ENCODE data around the gene RBM20. TPM values are rescaled to one million over a fixed set of nuclear protein-coding genes. Genes with fewer than 3 reads are reported as not detected.
A peak's percentile ranks its signal among the peaks of the same experiment; 100 is the strongest.

RBM20 gene
- total and polyA plus RNA-seq, 2 experiments from 2014 or later: not detected

DNA sequence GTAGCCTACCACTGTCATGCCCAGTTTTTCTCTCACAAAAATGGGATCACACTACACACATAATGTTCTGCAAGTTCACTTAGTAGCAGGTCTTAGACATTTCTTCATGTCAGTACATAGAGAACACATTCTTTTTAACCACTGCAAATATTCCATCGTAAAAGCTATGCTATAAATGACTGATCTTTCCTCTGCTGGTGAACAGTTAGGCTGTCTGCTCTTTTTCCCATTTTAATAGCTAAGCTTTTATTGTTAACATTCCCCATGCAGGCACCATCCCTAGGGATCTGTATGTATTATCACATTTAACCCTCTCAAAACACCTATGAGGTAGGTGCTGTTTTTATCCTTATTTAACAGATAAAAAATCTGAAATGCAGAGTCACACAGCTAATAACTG, 181.4 kb downstream of the RBM20 start:
- H2AFZ ChIP-seq: no peak overlapping the region
- DNase-seq: no peak
- no peak for TF ChIP-seq EZH2phosphoT487 (IDR thresholded peaks at IDR 0.05; ENCODE audit: insufficient read depth, low read depth)
- no peak for TF ChIP-seq EZH2 (IDR thresholded peaks at IDR 0.05; ENCODE audit: insufficient read depth, poor library complexity, severe bottlenecking)
- no peak overlapping the region for H3K9ac ChIP-seq
- H3K79me2 ChIP-seq (ENCODE audit: insufficient read depth): no peaks in the 10 kb centered on the region
- no peaks in the 10 kb centered on the region for H3K9me3 ChIP-seq (ENCODE audit: low read depth)
- no peaks in the 10 kb centered on the region for H4K20me1 ChIP-seq (ENCODE audit: insufficient read depth)
- peaks cover 10% of the 10 kb centered on the region; the same call in 1 of the 2 replicates for H3K4me1 ChIP-seq (ENCODE audit: insufficient read depth)
- H3K36me3 ChIP-seq (ENCODE audit: low read depth): no peaks in the 10 kb centered on the region
- 72 to 91% methylated on average over 1 of the region's 1 CpG for WGBS, 2 experiments (ENCODE audit: low coverage in 1 of 2, low lambda C conversion rate in 2 of 2, missing lambda C conversion rate in 2 of 2)
- no peaks in the 10 kb centered on the region; the same call in 1 of the 2 replicates for H3K27me3 ChIP-seq (replicated peaks; ENCODE audit: insufficient read depth)
- no peak overlapping the region for H3K4me2 ChIP-seq (ENCODE audit: unreplicated experiment)
- H3K9me2 ChIP-seq (ENCODE audit: insufficient read depth): no peaks in the 10 kb centered on the region
- H3F3A ChIP-seq (ENCODE audit: insufficient read depth): no peaks in the 10 kb centered on the region; the same call in 1 of the 2 replicates
- no peak overlapping the region for H3K27ac ChIP-seq
- no peak overlapping the region for H3K4me3 ChIP-seq
- in situ Hi-C loops (cut with MboI): no loop called here

DNA sequence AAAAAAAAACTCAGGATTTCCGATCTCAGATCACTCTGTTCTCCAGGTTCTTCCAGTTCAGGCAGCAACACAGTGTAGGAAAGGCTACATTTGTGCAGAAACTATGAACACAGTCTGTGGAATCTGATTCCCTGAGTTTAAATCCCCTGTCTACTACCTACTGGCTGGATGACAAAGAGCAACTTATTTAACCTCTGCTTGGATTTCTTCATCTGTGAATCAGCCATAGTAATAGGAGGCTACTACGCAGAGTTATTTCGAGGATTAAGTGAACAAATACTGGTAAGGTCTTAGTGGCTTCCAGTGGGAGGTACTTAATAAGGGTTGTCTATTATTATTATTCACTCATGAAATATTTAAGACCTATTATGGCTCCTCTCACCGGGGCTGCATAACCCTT, 183.3 kb downstream of the RBM20 start:
- Histone ChIP-seq H3K27ac (no peak overlapping the region), H3K79me2 (ENCODE audit: insufficient read depth) (no peaks in the 10 kb centered on the region), H2AFZ (no peak overlapping the region), H3K9ac (no peak overlapping the region), H3K4me2 (ENCODE audit: unreplicated experiment) (no peak overlapping the region), H3F3A (ENCODE audit: insufficient read depth) (no peaks in the 10 kb centered on the region; the same call in 1 of the 2 replicates), H3K36me3 (ENCODE audit: low read depth) (no peaks in the 10 kb centered on the region), H3K9me3 (ENCODE audit: low read depth) (no peaks in the 10 kb centered on the region), H4K20me1 (ENCODE audit: insufficient read depth) (no peaks in the 10 kb centered on the region), H3K4me3 (no peak overlapping the region), H3K9me2 (ENCODE audit: insufficient read depth) (no peaks in the 10 kb centered on the region), H3K27me3 (replicated peaks; ENCODE audit: insufficient read depth) (no peaks in the 10 kb centered on the region; the same call in 1 of the 2 replicates), H3K4me1 (ENCODE audit: insufficient read depth) (peaks cover 9% of the 10 kb centered on the region; the same call in 1 of the 2 replicates)
- 51 to 59% methylated on average over 4 of the region's 4 CpGs for WGBS, 2 experiments (ENCODE audit: low coverage in 1 of 2, low lambda C conversion rate in 2 of 2, missing lambda C conversion rate in 2 of 2)
- peak; percentile 73 for DNase-seq
- in situ Hi-C loops (cut with MboI): no loop called here
- TF ChIP-seq EZH2 (IDR thresholded peaks at IDR 0.05; ENCODE audit: insufficient read depth, poor library complexity, severe bottlenecking) (no peak), EZH2phosphoT487 (IDR thresholded peaks at IDR 0.05; ENCODE audit: insufficient read depth, low read depth) (no peak)

DNA sequence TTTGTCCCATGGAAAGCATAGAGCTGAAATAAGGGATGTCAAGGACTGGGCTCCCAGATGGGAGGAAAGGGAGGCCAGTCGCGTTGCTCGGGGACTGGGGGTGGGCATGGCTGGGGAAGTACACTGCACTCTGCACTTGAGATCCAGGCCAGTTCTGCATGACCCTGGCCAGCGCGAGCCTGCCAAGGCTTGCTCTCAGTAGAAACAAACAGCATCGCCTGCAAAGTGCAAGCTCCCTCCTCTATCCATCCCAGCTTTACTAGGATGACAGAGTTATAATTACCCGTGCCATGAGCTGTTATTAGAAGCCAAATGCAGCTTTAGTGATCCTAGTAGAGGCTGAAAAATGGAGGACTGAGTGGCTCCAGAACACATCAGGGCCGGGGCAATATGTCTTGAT, 183.7 kb downstream of the RBM20 start:
- WGBS, 2 experiments (ENCODE audit: low coverage in 1 of 2, low lambda C conversion rate in 2 of 2, missing lambda C conversion rate in 2 of 2): 34 to 48% methylated on average over 8 of the region's 8 CpGs
- DNase-seq: no peak

DNA sequence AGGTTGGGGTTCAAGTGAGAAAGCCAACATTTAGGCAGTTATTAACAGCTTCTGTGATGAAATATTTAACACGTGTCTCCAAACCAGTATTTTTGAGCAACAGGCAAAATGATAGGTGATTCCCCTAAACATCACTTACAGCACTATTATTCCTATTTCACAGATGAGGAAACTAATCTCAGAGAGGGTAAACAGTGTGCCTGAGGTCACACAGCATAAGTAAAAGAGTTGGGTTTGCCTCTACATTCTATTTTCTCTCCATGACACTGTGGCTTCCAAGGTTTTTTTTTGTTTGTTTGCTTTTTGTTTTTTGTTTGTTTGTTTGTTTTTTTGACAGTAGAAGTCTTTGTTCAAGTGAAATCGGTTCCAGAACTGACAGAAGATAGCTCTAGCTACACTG, 184.4 kb downstream of the RBM20 start:
- 39 to 52% methylated on average over 2 of the region's 2 CpGs for WGBS, 2 experiments (ENCODE audit: low coverage in 1 of 2, low lambda C conversion rate in 2 of 2, missing lambda C conversion rate in 2 of 2)
- no peaks in the 10 kb centered on the region; the same call in 1 of the 2 replicates for H3F3A ChIP-seq (ENCODE audit: insufficient read depth)
- no peak for DNase-seq
- no peaks in the 10 kb centered on the region for H3K79me2 ChIP-seq (ENCODE audit: insufficient read depth)
- H3K9ac ChIP-seq: no peak overlapping the region
- no peaks in the 10 kb centered on the region; the same call in 1 of the 2 replicates for H3K27me3 ChIP-seq (replicated peaks; ENCODE audit: insufficient read depth)
- H3K36me3 ChIP-seq (ENCODE audit: low read depth): no peaks in the 10 kb centered on the region
- no peak overlapping the region for H3K27ac ChIP-seq
- in situ Hi-C loops (cut with MboI): no loop called here
- no peak overlapping the region for H3K4me3 ChIP-seq
- no peak overlapping the region for H2AFZ ChIP-seq
- peaks cover 9% of the 10 kb centered on the region; the same call in 1 of the 2 replicates for H3K4me1 ChIP-seq (ENCODE audit: insufficient read depth)
- H4K20me1 ChIP-seq (ENCODE audit: insufficient read depth): no peaks in the 10 kb centered on the region
- no peaks in the 10 kb centered on the region for H3K9me3 ChIP-seq (ENCODE audit: low read depth)
- H3K9me2 ChIP-seq (ENCODE audit: insufficient read depth): no peaks in the 10 kb centered on the region
- TF ChIP-seq EZH2 (IDR thresholded peaks at IDR 0.05; ENCODE audit: insufficient read depth, poor library complexity, severe bottlenecking) (no peak), EZH2phosphoT487 (IDR thresholded peaks at IDR 0.05; ENCODE audit: insufficient read depth, low read depth) (no peak)
- no peak overlapping the region for H3K4me2 ChIP-seq (ENCODE audit: unreplicated experiment)

More for the DNA sequence above, 183.7 kb downstream of the RBM20 start:
- Histone ChIP-seq H3K27me3 (replicated peaks; ENCODE audit: insufficient read depth) (no peaks in the 10 kb centered on the region; the same call in 1 of the 2 replicates), H3K9me3 (ENCODE audit: low read depth) (no peaks in the 10 kb centered on the region), H3K79me2 (ENCODE audit: insufficient read depth) (no peaks in the 10 kb centered on the region), H3K4me1 (ENCODE audit: insufficient read depth) (peaks cover 9% of the 10 kb centered on the region; the same call in 1 of the 2 replicates), H3K9ac (no peak overlapping the region), H4K20me1 (ENCODE audit: insufficient read depth) (no peaks in the 10 kb centered on the region), H2AFZ (no peak overlapping the region), H3K27ac (no peak overlapping the region), H3F3A (ENCODE audit: insufficient read depth) (no peaks in the 10 kb centered on the region; the same call in 1 of the 2 replicates), H3K4me2 (ENCODE audit: unreplicated experiment) (no peak overlapping the region), H3K36me3 (ENCODE audit: low read depth) (no peaks in the 10 kb centered on the region), H3K9me2 (ENCODE audit: insufficient read depth) (no peaks in the 10 kb centered on the region), H3K4me3 (no peak overlapping the region)
- in situ Hi-C loops (cut with MboI): no loop called here
- no peak for TF ChIP-seq EZH2 (IDR thresholded peaks at IDR 0.05; ENCODE audit: insufficient read depth, poor library complexity, severe bottlenecking)
- TF ChIP-seq EZH2phosphoT487 (IDR thresholded peaks at IDR 0.05; ENCODE audit: insufficient read depth, low read depth): no peak
